Type B pancreatic cell (in vitro differentiated cells): Measurements from ENCODE around the gene ANKUB1. TPM values are rescaled to one million over a fixed set of nuclear protein-coding genes. Genes with fewer than 3 reads are reported as not detected.

ENCODE experiments used
- DNase-seq: peaks from one replicate; pipeline ENCODE4 v3.0.0; 2021; ENCODE audit warnings: mixed read lengths; ENCODE audit not compliant: unreplicated experiment; ENCODE audit errors: extremely low spot score
- H3K27ac Mint-ChIP-seq: 2 replicates; pipeline ENCODE4 v1.8.0; 2021; ENCODE audit warnings: mild to moderate bottlenecking, mixed read lengths
- H3K27me3 Mint-ChIP-seq: 2 replicates; pipeline ENCODE4 v1.8.0; 2021; ENCODE audit warnings: mixed read lengths
- H3K36me3 Mint-ChIP-seq: 2 replicates; pipeline ENCODE4 v1.8.0; 2021; ENCODE audit warnings: mixed read lengths
- H3K4me1 Mint-ChIP-seq: one replicate; pipeline ENCODE4 v1.8.0; 2021; ENCODE audit warnings: mixed read lengths; ENCODE audit not compliant: unreplicated experiment
- H3K4me3 Mint-ChIP-seq: 2 replicates; pipeline ENCODE4 v1.8.0; 2021; ENCODE audit warnings: mild to moderate bottlenecking, mixed read lengths
- H3K9me3 Mint-ChIP-seq: 2 replicates; pipeline ENCODE4 v1.8.0; 2021; ENCODE audit warnings: mixed read lengths
- total RNA-seq: library from RNA; stranded (reverse); gene quantifications from 2 replicates; pipeline ENCODE4 v1.2.1, GENCODE V29; 2021; ENCODE audit warnings: low replicate concordance
- TF ChIP-seq, protein P1 (sequence below): fragments of 200-600 bp; sonication (generic); conservative IDR thresholded peaks from 2 replicates; pipeline ENCODE4 v1.5.0; 2021; ENCODE audit warnings: antibody characterized with exemption, mild to moderate bottlenecking

Gene ANKUB1
- total RNA-seq, 1 donor from 2014 or later: 0.82 TPM

DNA sequence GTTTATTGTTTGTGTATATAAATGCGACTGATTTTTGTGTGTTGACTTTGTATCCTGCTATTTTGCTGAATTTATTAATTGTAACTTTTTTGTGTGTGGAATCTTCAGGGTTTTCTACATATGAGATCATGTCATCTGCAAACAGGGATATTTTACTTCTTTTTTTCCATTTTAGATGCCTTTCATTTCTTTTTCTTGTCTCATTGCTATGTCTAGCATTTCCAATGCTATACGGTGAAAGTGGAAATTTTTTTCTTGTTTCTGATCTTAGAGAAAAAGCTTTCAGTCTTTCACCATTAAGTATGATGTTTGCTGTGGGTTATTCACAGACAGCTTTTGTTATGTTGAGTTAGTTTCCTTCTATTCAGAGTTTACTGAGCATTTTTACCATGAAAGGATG, 71.4 kb downstream of the ANKUB1 start:
- H3K4me3 Mint-ChIP-seq: no peak overlapping the region
- peaks cover 7% of the 10 kb centered on the region for H3K4me1 Mint-ChIP-seq
- no peaks in the 10 kb centered on the region for H3K36me3 Mint-ChIP-seq
- no peak overlapping the region for H3K27ac Mint-ChIP-seq
- no peaks in the 10 kb centered on the region for H3K27me3 Mint-ChIP-seq
- DNase-seq: no peak
- H3K9me3 Mint-ChIP-seq: peaks cover 8% of the 10 kb centered on the region
- TF ChIP-seq, protein P1, sequence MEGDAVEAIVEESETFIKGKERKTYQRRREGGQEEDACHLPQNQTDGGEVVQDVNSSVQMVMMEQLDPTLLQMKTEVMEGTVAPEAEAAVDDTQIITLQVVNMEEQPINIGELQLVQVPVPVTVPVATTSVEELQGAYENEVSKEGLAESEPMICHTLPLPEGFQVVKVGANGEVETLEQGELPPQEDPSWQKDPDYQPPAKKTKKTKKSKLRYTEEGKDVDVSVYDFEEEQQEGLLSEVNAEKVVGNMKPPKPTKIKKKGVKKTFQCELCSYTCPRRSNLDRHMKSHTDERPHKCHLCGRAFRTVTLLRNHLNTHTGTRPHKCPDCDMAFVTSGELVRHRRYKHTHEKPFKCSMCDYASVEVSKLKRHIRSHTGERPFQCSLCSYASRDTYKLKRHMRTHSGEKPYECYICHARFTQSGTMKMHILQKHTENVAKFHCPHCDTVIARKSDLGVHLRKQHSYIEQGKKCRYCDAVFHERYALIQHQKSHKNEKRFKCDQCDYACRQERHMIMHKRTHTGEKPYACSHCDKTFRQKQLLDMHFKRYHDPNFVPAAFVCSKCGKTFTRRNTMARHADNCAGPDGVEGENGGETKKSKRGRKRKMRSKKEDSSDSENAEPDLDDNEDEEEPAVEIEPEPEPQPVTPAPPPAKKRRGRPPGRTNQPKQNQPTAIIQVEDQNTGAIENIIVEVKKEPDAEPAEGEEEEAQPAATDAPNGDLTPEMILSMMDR: no peak

DNA sequence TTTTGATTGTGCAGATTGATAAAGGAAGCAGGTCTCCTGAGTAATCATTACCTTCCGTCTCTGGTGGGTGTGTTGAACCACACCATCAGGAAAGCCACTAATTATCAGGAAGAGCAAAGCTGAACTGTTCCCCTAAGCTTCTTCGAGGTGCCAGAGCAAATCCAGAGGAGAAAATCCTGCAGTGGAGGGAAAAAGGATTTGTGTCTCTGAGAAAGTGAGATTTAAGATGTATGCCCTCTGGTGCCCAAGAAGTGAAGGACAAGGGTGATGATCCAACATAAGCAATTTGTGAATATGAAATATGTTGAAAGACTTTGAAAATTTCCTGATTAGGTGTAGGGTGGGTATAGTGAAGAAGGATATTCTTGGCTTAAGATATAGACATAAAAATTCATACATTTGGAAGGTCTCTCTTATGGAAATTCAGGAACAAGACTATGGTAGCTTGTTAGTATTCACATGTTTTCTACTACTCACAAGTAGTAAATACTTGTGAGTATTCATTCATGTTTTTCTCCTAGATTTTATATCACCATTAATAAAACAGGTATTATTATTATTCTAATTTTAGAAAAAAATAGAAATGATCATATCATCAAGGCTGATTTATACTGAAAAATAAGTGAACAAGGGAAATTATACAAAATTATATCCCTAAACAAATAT, 74.8 kb downstream of the ANKUB1 start:
- TF ChIP-seq, protein P1: peak; percentile 90
- H3K27me3 Mint-ChIP-seq: no peaks in the 10 kb centered on the region
- H3K27ac Mint-ChIP-seq: no peak overlapping the region
- H3K4me3 Mint-ChIP-seq: no peak overlapping the region
- peaks cover 7% of the 10 kb centered on the region for H3K4me1 Mint-ChIP-seq
- peaks cover 6% of the 10 kb centered on the region for H3K9me3 Mint-ChIP-seq
- no peaks in the 10 kb centered on the region for H3K36me3 Mint-ChIP-seq
- no peak for DNase-seq

DNA sequence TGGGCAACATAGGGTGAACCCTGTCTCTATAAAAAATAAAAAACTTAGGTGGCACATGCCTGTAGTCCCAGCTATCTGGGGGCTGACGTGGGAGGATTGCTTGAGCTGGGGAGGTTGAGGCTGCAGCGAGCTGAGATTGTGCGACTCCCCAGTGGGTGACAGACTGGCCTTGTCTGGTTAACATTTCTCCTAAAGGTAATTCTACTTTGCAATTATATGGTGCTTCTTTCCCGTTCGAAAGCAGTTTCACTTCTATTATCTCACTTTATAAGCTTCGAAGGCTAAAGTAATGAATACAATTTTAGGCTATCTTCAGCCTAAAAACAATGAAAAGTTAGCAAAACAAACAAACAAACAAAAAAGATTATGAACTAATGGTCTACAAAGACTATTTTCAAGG, 75.4 kb downstream of the ANKUB1 start:
- peaks cover 7% of the 10 kb centered on the region for H3K4me1 Mint-ChIP-seq
- no peak for DNase-seq
- H3K9me3 Mint-ChIP-seq: peaks cover 5% of the 10 kb centered on the region
- H3K36me3 Mint-ChIP-seq: no peaks in the 10 kb centered on the region
- H3K27me3 Mint-ChIP-seq: no peaks in the 10 kb centered on the region
- H3K27ac Mint-ChIP-seq: no peak overlapping the region
- TF ChIP-seq, protein P1: no peak
- no peak overlapping the region for H3K4me3 Mint-ChIP-seq

DNA sequence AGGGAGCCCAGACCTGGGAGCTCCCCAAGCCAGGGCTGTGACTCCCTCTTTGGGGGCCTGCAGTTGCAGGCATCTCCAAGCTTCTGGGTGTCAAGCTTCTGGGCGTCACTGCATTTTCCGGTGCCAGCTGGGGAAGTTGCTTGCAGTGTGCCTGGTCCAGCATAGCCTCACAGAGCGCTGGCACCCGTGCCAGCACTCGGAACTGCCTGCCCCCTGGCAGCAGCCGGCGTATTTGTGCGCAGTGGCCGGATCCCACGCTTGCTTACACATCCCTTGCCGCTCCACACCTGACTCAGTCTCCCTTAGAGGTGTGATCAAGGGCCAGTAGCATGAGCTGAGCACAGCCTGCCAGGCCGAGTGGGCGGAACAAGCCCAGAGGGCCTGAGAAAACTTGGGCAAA, 77.1 kb downstream of the ANKUB1 start:
- H3K9me3 Mint-ChIP-seq: no peaks in the 10 kb centered on the region
- H3K4me3 Mint-ChIP-seq: no peak overlapping the region
- TF ChIP-seq, protein P1: no peak
- peaks cover 7% of the 10 kb centered on the region for H3K4me1 Mint-ChIP-seq
- no peaks in the 10 kb centered on the region for H3K27me3 Mint-ChIP-seq
- no peaks in the 10 kb centered on the region for H3K36me3 Mint-ChIP-seq
- H3K27ac Mint-ChIP-seq: no peak overlapping the region
- no peak for DNase-seq

DNA sequence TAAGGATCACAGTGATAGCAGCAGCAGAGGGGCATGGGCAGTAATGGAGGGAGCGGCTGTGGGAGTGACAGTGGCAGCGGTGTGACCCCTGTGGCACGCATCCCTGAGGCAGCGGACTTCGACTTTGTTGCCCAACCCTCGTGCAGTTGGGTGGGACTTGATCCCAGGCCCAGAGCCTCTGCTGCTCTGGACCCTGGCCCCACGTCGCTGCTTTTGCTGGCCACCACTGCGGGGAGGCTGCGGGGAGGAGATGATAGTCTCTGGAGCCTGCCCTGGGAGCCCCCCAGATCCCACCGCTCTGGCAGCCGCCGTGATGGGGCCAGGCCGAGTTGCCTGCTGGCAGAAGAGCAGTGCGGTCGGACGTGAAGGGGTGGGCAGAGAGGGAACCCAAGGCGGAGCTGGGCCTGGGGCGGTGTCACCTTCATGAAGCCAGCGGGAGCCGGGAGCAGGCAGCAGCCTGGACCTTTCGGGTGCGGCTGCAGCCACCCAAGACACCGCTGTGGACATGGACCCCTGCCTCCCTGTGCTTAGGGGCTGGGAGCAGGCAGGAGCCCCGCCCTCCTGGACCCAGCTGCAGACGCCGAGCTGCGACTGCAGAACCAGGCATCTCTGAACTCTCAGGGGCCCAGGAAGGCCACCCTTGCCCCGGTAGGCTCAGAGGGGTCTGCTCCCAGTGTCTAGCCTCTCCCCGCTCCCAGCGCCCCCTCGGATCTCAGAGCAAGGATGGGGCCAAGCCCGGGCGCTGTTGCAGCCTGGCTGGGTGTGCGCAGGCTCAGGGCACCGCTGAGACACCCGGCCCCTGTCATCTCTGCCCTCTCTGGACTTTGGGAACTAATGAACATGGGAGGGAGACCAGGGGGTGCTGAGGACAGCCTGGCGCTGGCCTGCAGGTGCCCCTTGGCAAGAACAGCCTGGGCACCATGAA, 78.4 kb downstream of the ANKUB1 start:
- DNase-seq: no peak
- H3K4me1 Mint-ChIP-seq: peaks cover 7% of the 10 kb centered on the region
- H3K36me3 Mint-ChIP-seq: no peaks in the 10 kb centered on the region
- no peaks in the 10 kb centered on the region for H3K9me3 Mint-ChIP-seq
- H3K4me3 Mint-ChIP-seq: no peak overlapping the region
- H3K27me3 Mint-ChIP-seq: no peaks in the 10 kb centered on the region
- TF ChIP-seq, protein P1: no peak
- no peak overlapping the region for H3K27ac Mint-ChIP-seq

Other genes with a start within 250 kb of the ANKUB1 start
- 45.4 and 65.0 TPM in 2 replicates for gene WWTR1, start 134.5 kb downstream of the ANKUB1 start, total RNA-seq
- 53.2 and 55.7 TPM in 2 replicates for gene COMMD2, start 40.1 kb downstream of the ANKUB1 start, total RNA-seq
- gene RNF13, start 20.7 kb upstream of the ANKUB1 start, total RNA-seq: 40.6 and 57.8 TPM in 2 replicates
- 198 and 369 TPM in 2 replicates for gene PFN2, start 178.3 kb upstream of the ANKUB1 start, total RNA-seq